ENCODE results near the gene DOCK7. TPM values are rescaled to one million over a fixed set of nuclear protein-coding genes. Genes with fewer than 3 reads are reported as not detected.

DOCK7 gene
- total and polyA plus RNA-seq, 2 of the 8 experiments (the other 6 are each of a cell fraction or from before 2014, with no cell fraction given): 10.2 to 33.7 TPM

- TF ChIP-seq JUND (IDR thresholded peaks at IDR 0.05; ENCODE audit: low read length) (no peak), FOSL1 (IDR thresholded peaks at IDR 0.05; ENCODE audit: insufficient read depth, low read depth, low read length) (no peak), SRF (IDR thresholded peaks at IDR 0.05; ENCODE audit: low read depth, low read length) (no peak)
Observed at GRCh38 chr1:62425041-62425440, 263.1 kb downstream of the DOCK7 start (continued).

Data from H1 (cell line).